ENCODE data around the gene ABCD4. TPM values are rescaled to one million over a fixed set of nuclear protein-coding genes. Genes with fewer than 3 reads are reported as not detected.

The ABCD4 gene
- total and polyA plus RNA-seq, 10 donors = 37.2 to 99.4 (median 68.8) TPM

DNA sequence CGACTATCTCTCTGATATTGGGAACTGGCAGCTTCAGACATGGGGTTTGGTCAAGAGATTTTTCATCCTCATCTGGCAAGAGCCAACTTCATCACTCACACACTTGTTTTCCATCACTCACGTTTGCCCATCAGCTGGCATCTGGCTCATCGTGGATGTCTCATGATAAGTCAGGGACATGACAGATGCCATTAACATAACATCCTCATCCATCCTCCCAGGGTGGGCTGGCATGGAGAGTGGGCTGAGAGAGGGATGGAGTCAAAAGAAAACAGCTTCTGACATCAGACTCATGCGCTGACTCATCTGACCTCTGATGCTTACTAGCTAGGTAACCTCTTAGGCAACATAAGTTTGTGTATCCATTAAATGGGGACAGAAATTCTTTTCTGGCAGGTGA, 65.3 kb downstream of the ABCD4 start:
- 85 to 89% (median 86%) methylated on average over 4 of the region's 4 CpGs for WGBS, 5 donors
- no peak for DNase-seq
- intact Hi-C loops (cut with DNase I; ENCODE audit: low total_unique reads) = no loop called here
- no peak for TF ChIP-seq POLR2AphosphoS5 (IDR thresholded peaks at IDR 0.05)
- TF ChIP-seq POLR2A (IDR thresholded peaks at IDR 0.05) = no peak
- TF ChIP-seq, protein P1, sequence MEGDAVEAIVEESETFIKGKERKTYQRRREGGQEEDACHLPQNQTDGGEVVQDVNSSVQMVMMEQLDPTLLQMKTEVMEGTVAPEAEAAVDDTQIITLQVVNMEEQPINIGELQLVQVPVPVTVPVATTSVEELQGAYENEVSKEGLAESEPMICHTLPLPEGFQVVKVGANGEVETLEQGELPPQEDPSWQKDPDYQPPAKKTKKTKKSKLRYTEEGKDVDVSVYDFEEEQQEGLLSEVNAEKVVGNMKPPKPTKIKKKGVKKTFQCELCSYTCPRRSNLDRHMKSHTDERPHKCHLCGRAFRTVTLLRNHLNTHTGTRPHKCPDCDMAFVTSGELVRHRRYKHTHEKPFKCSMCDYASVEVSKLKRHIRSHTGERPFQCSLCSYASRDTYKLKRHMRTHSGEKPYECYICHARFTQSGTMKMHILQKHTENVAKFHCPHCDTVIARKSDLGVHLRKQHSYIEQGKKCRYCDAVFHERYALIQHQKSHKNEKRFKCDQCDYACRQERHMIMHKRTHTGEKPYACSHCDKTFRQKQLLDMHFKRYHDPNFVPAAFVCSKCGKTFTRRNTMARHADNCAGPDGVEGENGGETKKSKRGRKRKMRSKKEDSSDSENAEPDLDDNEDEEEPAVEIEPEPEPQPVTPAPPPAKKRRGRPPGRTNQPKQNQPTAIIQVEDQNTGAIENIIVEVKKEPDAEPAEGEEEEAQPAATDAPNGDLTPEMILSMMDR (IDR thresholded peaks at IDR 0.05 in 8 of 11, conservative IDR thresholded peaks at IDR 0.05 in 3 of 11) = no peak
- Histone ChIP-seq H3K4me3 (no peak overlapping the region), H3K27ac (no peak overlapping the region), H3K4me1 (peaks cover 13 to 33% (median 28%) of the 10 kb centered on the region in 6 donors), H3K36me3 (no peaks in the 10 kb centered on the region), H3K27me3 (replicated peaks in 1 of 7) (peaks cover 19 to 86% (median 52%) of the 10 kb centered on the region in 7 donors), H3K9me3 (peaks cover 0 to 3% (median under 1%) of the 10 kb centered on the region in 8 donors)

Other genes starting within 250 kb of the ABCD4 start
- 10 to 100 TPM; 10.7 to 20.2 (median 12.2) TPM for gene ALDH6A1, start 218.5 kb downstream of the ABCD4 start, total RNA-seq
- 1 to 10 TPM; 2.3 to 4.3 (median 3.2) TPM for gene ALDH6A1, start 218.5 kb downstream of the ABCD4 start, polyA plus RNA-seq
- 10 to 100 TPM in 3 of 7 donors, 1 to 10 TPM in 4; 6.4 to 11.3 (median 9.7) TPM for gene LIN52, start 218.0 kb downstream of the ABCD4 start, total RNA-seq
- 1 to 10 TPM; 4.0 to 7.0 (median 4.9) TPM for gene LIN52, start 218.0 kb downstream of the ABCD4 start, polyA plus RNA-seq
- not detected for gene VSX2, start 63.5 kb downstream of the ABCD4 start, total RNA-seq
- not detected for gene VSX2, start 63.5 kb downstream of the ABCD4 start, polyA plus RNA-seq
- not detected for gene VRTN, start 45.5 kb upstream of the ABCD4 start, total RNA-seq
- gene VRTN, start 45.5 kb upstream of the ABCD4 start, polyA plus RNA-seq = under 1 TPM; 0.07 to 0.21 (median 0.10) TPM
- gene SYNDIG1L, start 123.3 kb upstream of the ABCD4 start, total RNA-seq = under 1 TPM in 6 of 7 donors, not detected in 1; 0.18 to 0.52 (median 0.25) TPM
- gene SYNDIG1L, start 123.3 kb upstream of the ABCD4 start, polyA plus RNA-seq = under 1 TPM; 0.03 to 0.14 (median 0.13) TPM
- 100 to 1,000 TPM; 191 to 956 (median 322) TPM for gene NPC2, start 190.4 kb upstream of the ABCD4 start, total RNA-seq
- gene NPC2, start 190.4 kb upstream of the ABCD4 start, polyA plus RNA-seq = 100 to 1,000 TPM; 202 to 299 (median 221) TPM
- 10 to 100 TPM; 11.7 to 24.7 (median 19.0) TPM for gene ISCA2, start 190.8 kb upstream of the ABCD4 start, total RNA-seq
- 10 to 100 TPM; 25.8 to 28.9 (median 26.0) TPM for gene ISCA2, start 190.8 kb upstream of the ABCD4 start, polyA plus RNA-seq